HL-60/S4 treated with retinoic acid at 250 ng/mL for 4 days and 3 days (cell line): ENCODE data around the gene KRT79.

Experiments
- in situ Hi-C: fragments of 300-500 bp; cut with MboI; formaldehyde crosslinking; loops from 2 replicates; pipeline ENCODE4 v1.7.0; 2022; ENCODE audit warnings: low sequenced_read_pairs

KRT79 gene

DNA sequence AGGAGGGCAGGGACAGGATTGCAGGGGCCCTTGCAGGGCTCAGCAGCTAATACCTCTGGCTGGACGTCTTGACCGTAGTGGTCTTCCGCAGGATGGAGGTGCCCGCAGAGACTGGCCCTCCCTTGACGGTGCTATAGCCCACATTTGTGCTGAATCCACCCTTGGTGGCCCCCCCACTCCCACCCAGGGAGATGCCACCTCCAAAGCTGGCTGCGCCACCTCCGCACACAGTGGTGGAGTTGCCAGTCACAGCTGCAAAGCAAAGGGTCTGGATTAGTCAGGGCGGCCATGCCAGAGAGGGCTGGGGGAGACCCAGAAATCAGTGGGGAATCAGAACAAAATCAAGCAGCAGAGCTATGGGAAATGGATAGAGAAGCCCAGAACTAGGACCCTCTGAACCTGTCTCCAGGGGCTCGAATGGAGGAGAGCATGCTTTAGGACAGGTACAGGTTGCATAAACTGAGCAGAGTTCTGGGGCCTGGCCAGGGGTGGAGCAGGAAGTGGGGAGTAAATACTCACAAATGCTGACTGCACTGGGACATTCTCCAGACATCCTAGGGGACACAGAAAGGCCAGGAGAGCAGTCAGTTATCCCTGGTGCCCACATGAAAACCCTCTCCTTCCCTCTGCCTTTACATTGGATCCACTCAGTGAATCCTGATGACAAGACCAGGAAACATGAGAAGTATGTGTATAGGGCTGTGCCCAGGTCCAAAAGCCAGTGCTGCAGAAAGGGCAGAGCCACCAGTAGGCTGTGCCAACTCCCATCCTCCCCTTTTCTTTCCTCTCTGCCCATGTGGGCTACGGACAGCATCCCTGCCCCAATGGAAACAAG, 12.1 kb downstream of the KRT79 start:
- in situ Hi-C loops = no loop called here

DNA sequence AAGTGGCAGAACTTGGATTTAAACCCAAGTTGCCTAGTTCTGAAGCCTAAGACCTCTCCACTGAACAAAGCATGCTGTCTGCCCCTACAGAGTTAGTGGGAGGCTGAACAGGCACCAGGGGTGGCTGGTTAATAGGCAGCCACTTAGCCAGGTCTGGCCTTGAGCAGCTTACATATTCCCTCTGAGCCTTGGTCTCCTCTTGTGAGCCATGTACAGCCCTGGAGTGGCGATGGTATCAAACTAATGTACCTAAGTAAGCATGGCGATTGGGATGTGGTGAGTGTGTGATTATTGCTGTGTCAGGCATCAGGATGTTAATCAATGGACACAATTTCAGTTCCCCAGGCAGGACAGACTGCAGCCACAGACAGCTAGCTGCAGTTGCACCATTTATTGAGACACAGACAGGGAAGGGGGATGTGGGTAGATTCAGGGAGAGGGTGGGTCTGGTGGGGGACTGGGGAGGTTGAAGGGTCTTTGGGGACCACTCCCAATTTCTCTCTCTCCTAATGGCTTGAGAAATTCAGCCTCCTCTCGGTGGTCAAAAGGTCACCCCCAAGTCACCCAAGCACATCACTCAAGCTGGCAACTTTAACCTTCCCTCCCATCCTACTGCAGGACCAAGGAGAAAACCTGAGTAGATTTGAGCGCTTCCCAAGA, 12.9 kb downstream of the KRT79 start:
- in situ Hi-C loops = no loop called here

DNA sequence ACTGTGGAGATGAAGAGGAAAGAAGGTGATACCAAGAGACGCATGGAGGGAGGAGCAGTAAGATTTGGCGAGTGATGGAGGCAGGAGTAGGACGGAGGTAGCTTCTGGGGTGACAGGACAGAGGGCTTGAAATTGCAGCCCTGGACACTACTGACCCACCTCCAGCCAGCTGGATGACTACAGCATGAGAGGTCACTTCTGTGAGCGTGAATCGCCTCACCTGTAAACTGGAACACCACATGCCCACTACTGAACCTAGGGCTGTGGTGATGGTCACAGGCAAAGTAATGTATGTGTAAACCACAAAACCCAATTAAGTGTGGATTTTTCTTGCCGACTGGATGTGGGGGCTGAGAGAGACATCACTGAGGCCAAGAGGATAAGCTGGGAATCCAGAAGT, 13.6 kb downstream of the KRT79 start:
- in situ Hi-C loops = no loop called here

DNA sequence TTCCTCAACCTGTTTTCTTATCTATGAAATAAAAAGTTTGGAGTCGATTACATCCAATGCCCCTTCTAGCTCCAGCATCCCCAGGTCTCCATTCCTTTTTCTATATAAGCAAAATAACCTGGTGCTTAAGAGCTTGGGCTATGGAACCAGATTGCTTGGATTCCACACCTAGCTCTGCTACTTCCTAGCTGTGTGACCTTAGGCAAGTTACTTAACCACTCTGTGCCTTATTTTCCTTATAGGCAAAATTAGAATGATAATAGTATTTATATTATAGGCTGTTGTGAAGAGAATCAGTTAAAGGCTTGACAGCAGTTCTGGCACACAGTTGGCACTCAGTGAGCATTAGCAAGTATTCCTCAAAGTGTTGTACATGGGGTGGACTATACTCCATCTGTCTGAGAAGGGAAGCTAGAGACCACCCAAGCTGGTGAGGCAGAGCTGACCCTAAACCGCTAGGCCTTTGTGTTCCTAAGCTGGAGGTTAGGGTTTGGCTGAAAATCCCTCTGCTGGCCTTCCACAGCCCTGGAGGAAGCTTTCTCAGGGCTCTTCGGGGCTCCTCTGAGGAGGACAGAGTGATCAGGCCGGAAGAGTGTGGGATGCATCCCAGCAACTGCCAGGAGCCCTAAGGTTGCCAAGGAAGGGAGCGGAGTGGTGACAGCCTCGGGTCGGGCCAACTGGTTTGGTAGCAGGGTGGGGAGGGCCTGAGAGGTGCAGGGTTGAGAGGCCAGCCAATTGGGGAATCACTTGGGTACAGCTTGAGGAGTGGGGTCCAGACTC, 14.2 kb downstream of the KRT79 start:
- in situ Hi-C loops = no loop called here

DNA sequence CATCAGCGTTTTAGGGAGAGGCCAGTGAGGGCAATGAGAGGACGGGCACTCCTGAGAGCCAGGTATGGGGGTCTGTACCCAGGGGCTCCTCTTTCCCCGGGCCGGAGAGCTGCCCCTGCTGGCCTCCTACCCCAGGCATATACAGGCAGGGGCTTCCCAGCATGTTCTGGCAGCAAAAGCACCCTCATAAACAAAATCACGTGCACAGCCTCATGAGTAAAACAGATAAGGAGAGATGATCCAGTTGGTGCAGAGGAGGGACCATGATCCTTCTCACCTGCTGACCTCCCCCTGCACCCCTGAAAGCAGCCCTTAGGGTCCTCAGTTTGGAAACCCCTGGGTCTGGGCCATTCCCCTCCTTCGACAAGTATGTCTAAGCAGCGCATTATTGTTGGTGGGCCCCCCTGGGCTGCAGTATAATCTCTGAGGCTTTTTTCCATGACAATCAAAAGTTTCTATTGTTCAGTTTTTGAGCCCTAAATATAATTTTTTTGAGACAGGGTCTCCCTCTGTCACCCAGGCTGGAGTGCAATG, 15.2 kb downstream of the KRT79 start:
- in situ Hi-C loops = no loop called here

DNA sequence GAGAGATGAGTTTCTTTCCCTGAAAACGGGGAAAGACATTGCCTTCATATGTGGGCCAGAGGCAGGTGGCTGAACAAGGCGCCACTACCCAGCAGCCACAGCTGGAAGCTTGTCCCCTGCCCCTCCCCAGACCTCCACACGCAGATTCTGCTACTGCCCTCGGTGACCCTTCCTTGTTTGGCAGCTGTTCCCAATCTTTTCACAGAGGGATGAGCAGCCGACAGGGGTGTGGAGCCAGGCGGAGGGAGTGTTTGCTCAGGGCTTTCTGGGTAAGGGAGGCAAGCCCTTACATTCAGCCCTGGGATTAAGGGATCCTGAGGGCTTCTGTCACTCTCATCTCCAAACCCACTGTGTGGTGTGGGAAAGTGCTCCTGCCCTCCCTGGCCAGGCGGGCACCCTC, 15.7 kb downstream of the KRT79 start:
- in situ Hi-C loops = no loop called here

DNA sequence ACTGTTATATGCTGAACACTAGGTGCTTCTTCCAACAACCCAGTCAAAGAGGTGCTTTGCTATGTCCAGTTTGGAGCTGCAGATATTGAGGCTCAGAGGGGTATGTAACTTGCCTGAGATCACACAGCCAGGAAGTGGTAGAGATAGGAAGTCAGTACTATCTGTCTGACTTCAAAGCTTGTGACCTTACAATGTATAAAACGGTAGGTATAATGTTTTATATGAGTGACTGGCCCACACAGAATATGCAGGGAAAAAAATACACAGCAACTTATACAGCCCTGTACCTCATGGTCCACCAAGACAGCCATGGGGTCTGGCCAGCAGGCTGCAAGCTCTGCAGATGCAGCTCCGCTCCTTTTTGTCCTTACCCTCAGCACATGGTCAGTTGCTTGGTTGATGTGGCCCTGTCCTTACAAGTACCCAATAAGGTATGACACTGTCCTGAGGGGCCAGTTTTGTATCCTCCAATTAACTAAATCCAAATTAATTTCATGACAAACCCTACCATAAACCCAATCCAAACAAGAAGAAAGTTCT, 16.3 kb downstream of the KRT79 start:
- in situ Hi-C loops = no loop called here

DNA sequence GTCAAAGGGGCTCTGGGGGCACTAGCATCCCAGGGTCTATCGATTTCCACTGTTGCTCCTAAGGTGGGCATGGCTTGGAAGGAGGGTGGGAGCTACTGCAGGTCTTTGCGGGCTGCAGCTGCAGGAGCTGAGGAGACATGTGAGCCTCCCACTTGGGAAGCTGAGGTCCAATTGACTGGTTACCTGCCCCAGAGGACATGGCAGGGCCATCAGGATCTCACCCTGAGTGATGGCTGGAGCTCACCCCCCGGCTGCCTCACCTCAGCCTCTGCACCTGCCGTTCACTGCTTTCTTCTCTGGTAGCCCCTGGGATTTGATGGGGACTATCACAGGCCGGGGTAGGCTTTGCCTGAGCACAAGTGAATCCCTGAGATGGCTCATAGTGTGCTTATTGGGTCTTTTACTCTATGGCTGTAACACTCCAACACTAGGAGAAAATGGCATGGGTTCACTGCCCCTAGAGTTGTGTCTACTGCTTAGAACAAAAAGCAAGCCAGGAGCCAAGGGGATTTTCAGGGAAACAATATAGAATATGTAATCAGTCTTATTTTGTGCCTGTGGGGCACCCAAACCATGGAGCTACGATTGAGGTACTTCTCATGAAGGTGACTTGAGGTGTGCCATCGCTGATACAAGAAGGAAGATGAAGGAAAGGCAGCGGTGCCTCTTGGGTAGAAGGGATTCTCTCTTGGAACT, 17.0 kb downstream of the KRT79 start:
- in situ Hi-C loops = no loop called here

DNA sequence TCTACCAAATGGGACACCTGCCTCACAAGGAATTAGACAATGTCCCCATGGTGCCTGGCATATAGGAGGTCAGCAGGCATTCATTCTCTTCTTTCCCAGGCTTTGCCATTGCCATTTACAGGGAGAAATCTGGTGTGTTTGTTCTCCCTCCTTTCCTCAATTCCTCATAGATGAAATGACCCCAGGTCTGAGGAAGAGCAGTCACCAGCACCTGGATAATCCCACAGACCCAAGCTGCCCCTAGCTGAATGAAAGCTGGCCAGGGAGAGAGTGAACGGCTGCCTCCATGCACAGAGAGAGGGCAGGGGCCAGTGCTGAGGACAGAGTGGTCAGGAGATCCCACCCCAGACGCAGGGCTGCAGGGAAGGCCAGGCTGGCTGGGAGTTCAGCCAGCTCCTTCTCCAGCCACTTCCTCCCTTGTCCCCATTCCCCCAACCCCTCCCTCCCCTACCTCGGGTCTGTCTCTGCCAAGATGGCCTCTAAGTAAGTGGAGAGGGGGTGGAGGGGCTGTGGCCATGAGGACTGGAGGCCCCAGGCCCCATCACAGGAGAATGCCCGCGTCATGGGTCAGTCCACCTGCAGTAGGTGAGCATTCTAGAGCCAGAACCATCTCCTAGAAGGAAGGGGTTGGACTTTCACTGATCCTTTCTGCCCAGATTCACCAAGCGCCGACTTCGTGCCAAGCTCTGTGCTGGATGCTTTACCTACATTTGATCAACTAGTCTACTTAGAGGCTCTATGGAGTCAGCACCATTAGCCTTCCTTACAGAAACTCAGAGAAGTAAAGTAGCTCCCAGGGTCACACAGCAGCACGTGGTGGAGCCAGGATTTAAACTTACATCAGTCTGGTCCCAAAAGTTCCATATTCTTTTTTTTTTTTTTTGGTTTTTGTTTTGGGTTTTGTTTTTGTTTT, 18.2 kb downstream of the KRT79 start:
- in situ Hi-C loops = no loop called here

DNA sequence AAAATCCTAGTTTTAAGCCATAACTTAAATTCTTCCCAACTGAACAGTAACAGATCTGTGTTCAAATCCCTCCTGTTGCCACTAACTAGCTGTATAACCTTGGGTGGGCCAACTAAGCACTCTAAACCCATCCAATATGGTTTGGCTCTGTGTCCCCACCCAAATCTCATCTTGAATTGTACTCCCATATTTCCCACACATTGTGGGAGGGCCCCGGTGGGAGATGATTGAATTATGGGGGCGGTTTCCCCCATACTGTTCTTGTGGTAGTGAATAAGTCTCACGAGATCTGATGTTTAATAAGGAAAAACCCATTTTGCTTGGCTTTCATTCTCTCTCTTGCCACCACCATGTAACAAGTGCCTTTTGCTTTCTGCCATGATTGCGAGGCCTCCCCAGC, 18.9 kb downstream of the KRT79 start:
- in situ Hi-C loops = no loop called here

DNA sequence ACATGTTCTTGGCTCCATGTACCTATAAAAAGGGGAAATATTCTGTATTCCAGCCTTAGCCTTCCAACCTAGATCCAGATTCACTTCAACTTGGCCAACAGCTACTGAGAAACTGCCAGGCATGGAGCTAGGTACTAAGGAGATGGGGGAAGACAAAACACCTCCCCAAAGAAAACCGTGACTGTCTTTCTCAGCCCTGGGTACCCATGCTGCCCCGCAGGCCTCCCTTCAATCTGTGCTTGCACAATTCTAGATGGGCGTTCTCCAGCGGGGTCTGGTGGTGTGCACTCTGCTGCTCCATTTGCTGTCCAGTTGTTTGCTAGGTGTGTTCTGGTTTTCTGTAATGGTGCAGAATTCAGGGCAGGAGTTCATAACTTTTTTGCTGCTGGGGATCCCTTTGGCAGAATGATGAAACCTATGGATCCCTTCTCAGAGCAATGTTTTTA, 19.4 kb downstream of the KRT79 start:
- in situ Hi-C loops = no loop called here

DNA sequence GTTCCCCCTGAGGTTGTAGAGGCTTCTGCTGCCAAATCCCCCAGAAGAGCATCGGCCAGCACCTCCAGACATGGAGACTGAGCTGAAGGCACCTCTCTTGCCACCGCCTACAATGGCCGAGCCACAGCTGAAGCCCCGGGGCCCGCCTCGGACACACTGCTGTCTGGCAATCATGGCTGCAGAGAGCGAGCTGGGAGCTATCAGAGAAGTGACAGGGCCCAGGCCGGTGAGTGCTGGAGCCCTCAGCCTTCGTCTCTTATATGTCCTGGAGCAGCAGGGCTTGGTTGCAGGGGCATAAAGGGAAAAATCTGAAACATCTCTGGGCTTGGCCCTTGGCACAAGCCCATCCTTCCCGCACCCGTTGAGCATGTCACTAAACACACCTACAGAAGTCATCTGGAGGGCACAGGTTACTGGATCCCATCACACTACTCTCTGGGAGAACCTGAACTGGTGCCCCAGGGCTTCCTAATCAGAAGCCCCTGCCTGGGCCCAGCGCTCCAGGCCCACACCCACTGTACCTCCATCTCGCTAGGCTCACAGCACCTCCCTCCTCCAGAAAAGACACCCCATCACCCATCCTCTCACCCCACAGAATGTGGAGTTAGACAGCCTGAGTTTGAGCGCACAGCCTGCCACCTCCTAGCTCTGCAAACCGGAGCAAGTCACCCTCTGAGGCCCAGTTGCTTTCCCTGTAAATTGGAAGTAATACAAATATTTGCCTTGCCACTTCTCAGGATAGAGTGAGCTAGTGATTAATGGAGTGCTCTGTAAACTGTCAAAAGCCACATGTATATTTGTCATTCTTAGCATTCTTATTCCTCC, 20.0 kb downstream of the KRT79 start, which contains the start of gene KRT4:
KRT4 (minus strand) TSS at position 232 of the 825 bp plus-strand sequence; CDS start at position 174, 58 bp downstream.
- in situ Hi-C loops = no loop called here

DNA sequence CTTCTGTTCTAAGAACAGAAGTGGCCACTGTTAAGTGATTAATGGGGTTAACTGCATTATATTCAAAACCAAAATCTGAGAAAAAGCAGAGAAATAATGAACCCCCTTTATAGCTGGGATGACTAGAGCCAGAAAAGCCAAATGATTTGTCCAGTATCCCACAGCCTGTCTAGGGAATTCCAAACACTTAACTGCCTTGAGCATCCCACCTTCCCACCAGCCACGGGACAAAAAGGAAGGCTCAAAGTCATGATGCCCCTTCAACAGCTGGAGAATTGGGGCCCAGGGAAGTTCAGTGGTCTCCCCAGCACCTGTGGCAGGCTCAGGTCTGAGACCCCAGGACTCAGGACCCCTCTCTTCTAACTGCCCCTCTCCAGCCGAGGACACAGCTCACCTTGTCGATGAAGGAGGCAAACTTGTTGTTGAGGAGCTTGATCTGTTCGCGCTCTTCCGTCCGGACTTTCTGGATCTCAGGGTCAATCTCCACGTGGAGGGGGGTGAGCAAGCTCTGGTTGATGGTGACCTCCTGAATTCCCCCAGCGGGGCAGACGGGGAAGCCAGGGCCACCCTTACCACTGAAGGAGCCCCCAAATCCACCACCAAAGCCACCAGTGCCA, 20.8 kb downstream of the KRT79 start:
- in situ Hi-C loops = no loop called here

DNA sequence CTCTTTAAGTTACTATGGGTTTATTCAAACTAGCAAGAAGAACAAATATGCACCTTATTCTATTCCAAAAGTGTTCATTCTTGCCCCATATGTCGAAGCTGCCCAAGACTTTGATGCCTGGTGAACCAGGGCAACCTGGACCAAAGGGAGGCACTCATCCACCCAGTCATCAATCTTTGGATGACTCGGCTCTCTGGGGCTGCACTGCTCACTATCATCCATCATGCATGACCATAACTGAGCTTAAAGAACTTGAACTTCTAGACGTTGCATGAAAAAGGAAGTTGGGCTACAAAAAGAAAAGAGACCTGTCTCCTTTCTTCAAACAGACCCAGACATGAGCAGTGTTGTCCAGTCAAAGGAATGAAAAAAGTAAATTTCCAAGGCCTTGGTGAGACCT, 21.4 kb downstream of the KRT79 start:
- in situ Hi-C loops = no loop called here

DNA sequence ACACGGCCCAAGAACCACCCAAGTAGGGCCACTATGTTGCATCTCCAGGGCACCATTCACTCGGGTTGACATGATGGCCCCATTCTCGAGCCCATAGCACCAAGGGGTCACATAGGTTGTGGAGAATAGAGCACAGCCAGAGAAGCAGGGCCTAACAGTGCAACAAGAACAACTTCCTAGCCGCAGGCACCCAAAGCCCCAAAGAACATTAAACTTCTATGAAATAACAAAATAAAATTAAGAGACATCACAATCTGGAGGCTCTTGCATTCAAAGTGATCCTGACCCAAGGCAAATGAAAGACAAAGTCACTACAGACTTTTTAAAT, 22.1 kb downstream of the KRT79 start:
- in situ Hi-C loops = no loop called here

DNA sequence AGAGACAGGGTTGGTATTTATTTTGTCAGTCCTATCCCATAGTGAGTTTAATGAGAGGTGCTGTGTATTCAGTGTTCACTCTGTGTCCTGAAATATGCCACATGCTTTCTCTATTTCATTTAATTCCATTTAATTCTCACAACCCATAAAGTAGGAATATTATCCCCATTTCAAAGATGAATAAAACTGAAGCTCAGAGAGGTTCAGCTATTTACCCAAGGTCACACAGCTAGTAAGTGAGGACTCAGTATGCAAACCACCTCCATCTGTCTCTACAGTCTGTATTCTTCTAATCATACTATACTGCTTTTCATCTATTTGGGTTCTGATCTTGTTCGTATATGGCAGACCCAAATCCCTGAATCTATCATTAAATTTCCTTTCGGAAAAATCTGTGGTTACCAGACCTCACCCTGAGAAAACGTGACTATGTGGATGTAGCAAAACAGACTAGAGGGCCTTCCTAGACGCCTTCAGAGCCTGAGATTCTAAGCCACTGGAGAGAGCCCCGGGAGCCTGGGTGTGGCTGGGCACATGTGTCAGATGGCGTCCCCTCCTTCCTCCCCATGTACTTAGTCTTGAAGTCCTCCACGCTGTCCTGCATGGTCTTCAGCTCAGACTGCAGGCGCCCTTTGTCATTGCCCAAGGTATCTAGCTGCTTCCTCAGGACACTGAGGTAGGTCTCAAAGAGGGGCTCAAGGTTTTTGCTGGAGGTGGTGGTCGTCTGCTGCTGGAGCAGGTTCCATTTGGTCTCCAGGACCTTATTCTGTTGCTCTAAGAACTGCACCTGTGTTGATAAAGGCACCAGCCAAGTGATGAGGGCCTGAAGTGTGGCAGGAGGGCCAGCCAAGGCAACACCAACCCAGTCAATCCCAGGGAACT, 22.7 kb downstream of the KRT79 start:
- in situ Hi-C loops = no loop called here

DNA sequence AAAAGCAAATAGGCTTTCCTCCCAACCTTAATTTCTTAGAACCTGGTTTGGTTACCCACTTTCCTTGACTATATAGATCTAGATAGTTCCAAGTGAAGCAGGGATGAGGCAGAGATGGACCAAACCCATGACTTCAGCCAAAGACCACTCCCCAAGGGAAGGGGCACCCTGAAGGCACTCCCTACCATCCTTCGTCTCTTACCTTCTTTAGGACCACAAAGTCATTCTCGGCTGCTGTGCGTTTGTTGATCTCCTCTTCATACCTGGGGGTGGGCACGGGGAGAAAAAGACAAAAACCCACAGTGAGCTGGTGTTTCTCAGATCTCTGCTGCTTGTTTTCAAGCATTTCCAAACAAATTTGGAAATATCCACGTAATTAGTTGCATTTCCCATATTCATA, 23.6 kb downstream of the KRT79 start:
- in situ Hi-C loops = no loop called here
